HEK293 (cell line): ENCODE measurements around the gene TMEM203.

Source experiments
- CTCF ChIA-PET: fragments of 350-600 bp; formaldehyde crosslinking; extraction: SDS; loops from one replicate; lab custom pipeline; 2021; ENCODE audit warnings: antibody characterized with exemption; lab: Yijun Ruan, JAX
- POLR2A ChIA-PET: fragments of 300-600 bp; formaldehyde crosslinking; extraction: SDS; loops from one replicate; lab custom pipeline; 2020; ENCODE audit warnings: antibody characterized with exemption, inconsistent platforms; lab: Yijun Ruan, JAX
- H3K27ac ChIP-seq: fragments of 200-500 bp; sonication (Bioruptor generic); 2 replicates; pipeline ENCODE4 v1.5.1; 2014; ENCODE audit warnings: low read depth, low read length, control low read depth, inconsistent platforms; ENCODE audit errors: extremely low read depth
- H3K36me3 ChIP-seq, 2 experiments: fragments of 200-500 bp in 1 of 2; sonication (Bioruptor generic) in 1 of 2; 1 replicate in 1 of 2; 2 replicates in 1 of 2; pipeline ENCODE4 v1.5.1; 2014 to 2017; ENCODE audit warnings: inconsistent platforms in 2 of 2, low read length in 2 of 2; ENCODE audit not compliant: control insufficient read depth in 2 of 2, insufficient read depth in 1 of 2
- H3K4me1 ChIP-seq: fragments of 200-500 bp; sonication (Bioruptor generic); 2 replicates; pipeline ENCODE4 v1.5.1; 2014; ENCODE audit warnings: mild to moderate bottlenecking, low read length, inconsistent platforms; ENCODE audit not compliant: control insufficient read depth, insufficient read depth
- H3K4me3 ChIP-seq: 2 replicates; pipeline ENCODE4 v1.5.1; 2011; ENCODE audit warnings: low read depth, mild to moderate bottlenecking, control low read depth, low read length, moderate library complexity
- H3K9me3 ChIP-seq: fragments of 200-500 bp; sonication (Bioruptor generic); 2 replicates; pipeline ENCODE4 v1.5.1; 2014; ENCODE audit warnings: low read depth, low read length, inconsistent platforms; ENCODE audit not compliant: control insufficient read depth, insufficient read depth
- BCL11A ChIP-seq: fragments of 450-650 bp; formaldehyde crosslinking; IDR thresholded peaks from 2 replicates; pipeline ENCODE4 v1.5.1; 2016; ENCODE audit warnings: low read depth, missing biosample characterization, missing genetic modification characterization
- BCL11B ChIP-seq: fragments of 450-650 bp; formaldehyde crosslinking; IDR thresholded peaks from 2 replicates; pipeline ENCODE4 v1.5.1; 2016; ENCODE audit warnings: low read depth, missing biosample characterization, missing genetic modification characterization
- KLF1 ChIP-seq: fragments of 450-650 bp; formaldehyde crosslinking; IDR thresholded peaks from 2 replicates; pipeline ENCODE4 v1.5.1; 2016; ENCODE audit warnings: missing biosample characterization, missing genetic modification characterization
- KLF10 ChIP-seq: fragments of 450-650 bp; IDR thresholded peaks from 2 replicates; pipeline ENCODE4 v1.5.1; 2018; ENCODE audit warnings: missing biosample characterization, mild to moderate bottlenecking, missing genetic modification characterization
- KLF16 ChIP-seq: fragments of 450-650 bp; formaldehyde crosslinking; IDR thresholded peaks from 2 replicates; pipeline ENCODE4 v1.5.1; 2017; ENCODE audit warnings: missing biosample characterization, missing genetic modification characterization
- KLF7 ChIP-seq: fragments of 450-650 bp; formaldehyde crosslinking; IDR thresholded peaks from 2 replicates; pipeline ENCODE4 v1.5.1; 2016; ENCODE audit warnings: missing biosample characterization, missing genetic modification characterization, borderline replicate concordance
- KLF8 ChIP-seq: fragments of 450-650 bp; formaldehyde crosslinking; IDR thresholded peaks from 2 replicates; pipeline ENCODE4 v1.5.1; 2016; ENCODE audit warnings: missing biosample characterization, missing genetic modification characterization
- SP7 ChIP-seq: fragments of 450-650 bp; formaldehyde crosslinking; IDR thresholded peaks from 2 replicates; pipeline ENCODE4 v1.5.1; 2016; ENCODE audit warnings: missing biosample characterization, missing genetic modification characterization
- ZBTB26 ChIP-seq: fragments of 450-650 bp; formaldehyde crosslinking; optimal IDR thresholded peaks from 2 replicates; pipeline ENCODE3; 2016; ENCODE audit warnings: missing biosample characterization, mild to moderate bottlenecking, missing genetic modification characterization
- ZBTB7A ChIP-seq: fragments of 450-650 bp; formaldehyde crosslinking; IDR thresholded peaks from 2 replicates; pipeline ENCODE4 v1.5.1; 2016; ENCODE audit warnings: low read depth, missing biosample characterization, missing genetic modification characterization
- ZEB2 ChIP-seq: fragments of 450-650 bp; formaldehyde crosslinking; IDR thresholded peaks from 2 replicates; pipeline ENCODE4 v1.5.1; 2016; ENCODE audit warnings: missing biosample characterization, missing genetic modification characterization
- ZIC2 ChIP-seq: fragments of 450-650 bp; formaldehyde crosslinking; IDR thresholded peaks from 2 replicates; pipeline ENCODE4 v1.5.1; 2016; ENCODE audit warnings: missing biosample characterization, missing genetic modification characterization
- ZNF10 ChIP-seq: fragments of 450-650 bp; formaldehyde crosslinking; IDR thresholded peaks from 2 replicates; pipeline ENCODE4 v1.5.1; 2017; ENCODE audit warnings: missing biosample characterization, missing genetic modification characterization
- ZNF112 ChIP-seq: fragments of 450-650 bp; formaldehyde crosslinking; IDR thresholded peaks from 2 replicates; pipeline ENCODE4 v1.5.0; 2017; ENCODE audit warnings: missing biosample characterization, missing genetic modification characterization
- ZNF114 ChIP-seq: fragments of 450-650 bp; formaldehyde crosslinking; IDR thresholded peaks from 2 replicates; pipeline ENCODE4 v1.5.0; 2017; ENCODE audit warnings: missing biosample characterization, missing genetic modification characterization
- ZNF140 ChIP-seq: fragments of 450-650 bp; formaldehyde crosslinking; IDR thresholded peaks from 2 replicates; pipeline ENCODE4 v1.5.1; 2016; ENCODE audit warnings: missing biosample characterization, missing genetic modification characterization
- ZNF148 ChIP-seq: fragments of 450-650 bp; formaldehyde crosslinking; IDR thresholded peaks from 2 replicates; pipeline ENCODE4 v1.5.0; 2017; ENCODE audit warnings: missing biosample characterization, missing genetic modification characterization, borderline replicate concordance
- ZNF18 ChIP-seq: fragments of 450-650 bp; formaldehyde crosslinking; IDR thresholded peaks from 2 replicates; pipeline ENCODE4 v1.5.1; 2016; ENCODE audit warnings: missing biosample characterization, missing genetic modification characterization
- ZNF341 ChIP-seq: fragments of 450-650 bp; formaldehyde crosslinking; IDR thresholded peaks from 2 replicates; pipeline ENCODE4; 2016; ENCODE audit warnings: low read depth, missing biosample characterization, missing genetic modification characterization
- ZNF404 ChIP-seq: fragments of 450-650 bp; formaldehyde crosslinking; IDR thresholded peaks from 2 replicates; pipeline ENCODE4 v1.5.1; 2017; ENCODE audit warnings: missing biosample characterization, missing genetic modification characterization
- ZNF514 ChIP-seq: fragments of 450-650 bp; formaldehyde crosslinking; IDR thresholded peaks from 2 replicates; pipeline ENCODE4 v1.5.1; 2016; ENCODE audit warnings: missing biosample characterization, missing genetic modification characterization
- ZNF548 ChIP-seq: fragments of 450-650 bp; formaldehyde crosslinking; IDR thresholded peaks from 2 replicates; pipeline ENCODE4 v1.5.1; 2016; ENCODE audit warnings: missing biosample characterization, missing genetic modification characterization
- ZNF561 ChIP-seq: fragments of 450-650 bp; IDR thresholded peaks from 2 replicates; pipeline ENCODE4 v1.5.1; 2018; ENCODE audit warnings: missing biosample characterization, missing genetic modification characterization, borderline replicate concordance
- ZNF624 ChIP-seq: fragments of 450-650 bp; formaldehyde crosslinking; IDR thresholded peaks from 2 replicates; pipeline ENCODE4 v1.5.1; 2017; ENCODE audit warnings: missing biosample characterization, missing genetic modification characterization
- ZNF701 ChIP-seq: fragments of 450-650 bp; formaldehyde crosslinking; IDR thresholded peaks from 2 replicates; pipeline ENCODE4 v1.5.1; 2016; ENCODE audit warnings: missing biosample characterization, missing genetic modification characterization
- ZXDB ChIP-seq: fragments of 450-650 bp; formaldehyde crosslinking; IDR thresholded peaks from 2 replicates; pipeline ENCODE4 v1.5.1; 2016; ENCODE audit warnings: missing biosample characterization, missing genetic modification characterization
- TF ChIP-seq, protein P1 (sequence below): fragments of 450-650 bp; formaldehyde crosslinking; IDR thresholded peaks from 2 replicates; pipeline ENCODE4 v1.5.1; 2017; ENCODE audit warnings: missing biosample characterization, missing genetic modification characterization
- TF ChIP-seq, protein P2 (sequence below): fragments of 450-650 bp; formaldehyde crosslinking; IDR thresholded peaks from 2 replicates; pipeline ENCODE4 v1.5.1; 2016; ENCODE audit warnings: missing biosample characterization, missing genetic modification characterization

The TMEM203 gene

DNA sequence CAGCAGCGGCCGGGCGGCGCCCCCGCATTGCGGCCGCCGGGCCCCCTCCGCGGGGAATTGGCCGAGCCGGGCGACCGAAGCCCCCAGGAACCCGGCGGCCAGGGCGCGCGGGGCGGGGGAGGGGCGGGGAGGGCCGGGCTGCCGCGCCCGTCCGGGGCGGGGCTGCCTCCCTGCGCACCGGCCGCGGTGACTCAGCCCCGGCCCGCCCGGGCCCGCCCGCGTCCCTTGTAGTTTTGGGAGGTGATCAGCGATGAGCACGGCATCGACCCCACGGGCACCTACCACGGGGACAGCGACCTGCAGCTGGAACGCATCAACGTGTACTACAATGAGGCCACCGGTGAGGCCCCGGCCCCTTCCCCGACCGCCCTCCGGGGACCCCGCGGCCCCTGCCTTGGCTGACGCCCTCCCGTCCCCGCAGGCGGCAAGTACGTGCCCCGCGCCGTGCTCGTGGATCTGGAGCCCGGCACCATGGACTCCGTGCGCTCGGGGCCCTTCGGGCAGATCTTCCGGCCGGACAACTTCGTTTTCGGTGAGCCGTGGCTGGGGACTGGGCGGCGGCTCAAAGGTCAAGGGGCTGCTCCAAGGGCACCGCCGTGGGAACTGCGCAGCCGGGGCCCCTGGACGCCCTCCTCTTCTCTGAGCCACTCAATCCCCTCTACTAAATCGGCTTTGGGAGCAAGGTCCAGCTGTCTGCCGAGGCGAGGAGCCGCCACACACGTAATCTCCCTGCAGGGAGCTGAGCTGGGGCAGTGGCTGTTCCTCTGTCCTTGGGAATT is 36.2 kb upstream of the TMEM203 start:
- Histone ChIP-seq H3K4me1 (peaks cover 6% of the 10 kb centered on the region; the same call in 1 of the 2 replicates), H3K36me3 (peaks cover 0 to 32% of the 10 kb centered on the region in 2 experiments; a peak in 1 of 3 replicates), H3K4me3 (peak overlapping the region; percentile 83), H3K9me3 (no peaks in the 10 kb centered on the region), H3K27ac (peak overlapping the region; percentile 89)
- ChIA-PET CTCF (interaction anchor here (0.8 to 1.6 kb wide), 5 partner anchors 12 to 212 kb away, joined by 3 to 13 read pairs (median 5); partner anchors contain the start of genes CYSRT1, NELFB and NPDC1), POLR2A (interaction anchor here (0.6 to 11.5 kb wide), 56 partner anchors 12 to 514 kb away, joined by 3 to 336 read pairs (median 6); partner anchors contain the start of genes ANAPC2, ARRDC1, CYSRT1 and EXD3)
- TF ChIP-seq BCL11B (tag by site-specific recombination) (peak; percentile 44; the same call in 1 of the 2 replicates), ZBTB7A (tag by site-specific recombination) (peak; percentile 57; the same call in 1 of the 2 replicates), ZEB2 (peak; percentile 39; the same call in 1 of the 2 replicates), SP7 (tag by site-specific recombination) (no peak), ZXDB (tag by site-specific recombination) (0 out of 2 replicates have a peak, but pooled peaks have one; percentile 21), ZNF140 (tag by site-specific recombination) (no peak), ZNF624 (tag by site-specific recombination) (no peak), KLF8 (tag by site-specific recombination) (peak; percentile 57), KLF10 (tag by site-specific recombination) (0 out of 2 replicates have a peak, but pooled peaks have one; percentile 1), ZNF10 (tag by site-specific recombination) (no peak), ZNF112 (tag by site-specific recombination) (no peak), ZIC2 (tag by site-specific recombination) (0 out of 2 replicates have a peak, but pooled peaks have one; percentile 54), ZNF18 (tag by site-specific recombination) (no peak), ZNF341 (tag by site-specific recombination) (peak; percentile 47; the same call in 1 of the 2 replicates), ZNF148 (tag by site-specific recombination) (peak; percentile 20; the same call in 1 of the 2 replicates), ZNF701 (tag by site-specific recombination) (no peak), KLF7 (0 out of 2 replicates have a peak, but pooled peaks have one; percentile 17), BCL11A (tag by site-specific recombination) (0 out of 2 replicates have a peak, but pooled peaks have one; percentile 15), KLF1 (tag by site-specific recombination) (peak; percentile 53), ZBTB26 (tag by site-specific recombination) (peak; percentile 37), ZNF561 (tag by site-specific recombination) (0 out of 2 replicates have a peak, but pooled peaks have one; percentile 33), ZNF548 (tag by site-specific recombination) (no peak), ZNF404 (no peak), ZNF514 (tag by site-specific recombination) (no peak), ZNF114 (tag by site-specific recombination) (no peak), KLF16 (tag by site-specific recombination) (no peak)
- TF ChIP-seq, protein P1, sequence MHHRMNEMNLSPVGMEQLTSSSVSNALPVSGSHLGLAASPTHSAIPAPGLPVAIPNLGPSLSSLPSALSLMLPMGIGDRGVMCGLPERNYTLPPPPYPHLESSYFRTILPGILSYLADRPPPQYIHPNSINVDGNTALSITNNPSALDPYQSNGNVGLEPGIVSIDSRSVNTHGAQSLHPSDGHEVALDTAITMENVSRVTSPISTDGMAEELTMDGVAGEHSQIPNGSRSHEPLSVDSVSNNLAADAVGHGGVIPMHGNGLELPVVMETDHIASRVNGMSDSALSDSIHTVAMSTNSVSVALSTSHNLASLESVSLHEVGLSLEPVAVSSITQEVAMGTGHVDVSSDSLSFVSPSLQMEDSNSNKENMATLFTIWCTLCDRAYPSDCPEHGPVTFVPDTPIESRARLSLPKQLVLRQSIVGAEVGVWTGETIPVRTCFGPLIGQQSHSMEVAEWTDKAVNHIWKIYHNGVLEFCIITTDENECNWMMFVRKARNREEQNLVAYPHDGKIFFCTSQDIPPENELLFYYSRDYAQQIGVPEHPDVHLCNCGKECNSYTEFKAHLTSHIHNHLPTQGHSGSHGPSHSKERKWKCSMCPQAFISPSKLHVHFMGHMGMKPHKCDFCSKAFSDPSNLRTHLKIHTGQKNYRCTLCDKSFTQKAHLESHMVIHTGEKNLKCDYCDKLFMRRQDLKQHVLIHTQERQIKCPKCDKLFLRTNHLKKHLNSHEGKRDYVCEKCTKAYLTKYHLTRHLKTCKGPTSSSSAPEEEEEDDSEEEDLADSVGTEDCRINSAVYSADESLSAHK (tag by site-specific recombination), result no peak
- TF ChIP-seq, protein P2, sequence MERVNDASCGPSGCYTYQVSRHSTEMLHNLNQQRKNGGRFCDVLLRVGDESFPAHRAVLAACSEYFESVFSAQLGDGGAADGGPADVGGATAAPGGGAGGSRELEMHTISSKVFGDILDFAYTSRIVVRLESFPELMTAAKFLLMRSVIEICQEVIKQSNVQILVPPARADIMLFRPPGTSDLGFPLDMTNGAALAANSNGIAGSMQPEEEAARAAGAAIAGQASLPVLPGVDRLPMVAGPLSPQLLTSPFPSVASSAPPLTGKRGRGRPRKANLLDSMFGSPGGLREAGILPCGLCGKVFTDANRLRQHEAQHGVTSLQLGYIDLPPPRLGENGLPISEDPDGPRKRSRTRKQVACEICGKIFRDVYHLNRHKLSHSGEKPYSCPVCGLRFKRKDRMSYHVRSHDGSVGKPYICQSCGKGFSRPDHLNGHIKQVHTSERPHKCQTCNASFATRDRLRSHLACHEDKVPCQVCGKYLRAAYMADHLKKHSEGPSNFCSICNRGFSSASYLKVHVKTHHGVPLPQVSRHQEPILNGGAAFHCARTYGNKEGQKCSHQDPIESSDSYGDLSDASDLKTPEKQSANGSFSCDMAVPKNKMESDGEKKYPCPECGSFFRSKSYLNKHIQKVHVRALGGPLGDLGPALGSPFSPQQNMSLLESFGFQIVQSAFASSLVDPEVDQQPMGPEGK (tag by site-specific recombination), result 0 out of 2 replicates have a peak, but pooled peaks have one; percentile 37
